Measurements from ENCODE around the gene MAP2. TPM values are rescaled to one million over a fixed set of nuclear protein-coding genes. Genes with fewer than 3 reads are reported as not detected.

MAP2 gene
- total and polyA plus RNA-seq, 2 experiments from 2014 or later = 2.9 to 4.4 TPM

GRCh38 chr2:209533391-209533790 lies 109.5 kb downstream of the MAP2 start (continued):
- TF ChIP-seq STAT1 (IDR thresholded peaks at IDR 0.05; ENCODE audit: unreplicated experiment) = no peak
- TF ChIP-seq REST (IDR thresholded peaks at IDR 0.05; ENCODE audit: unreplicated experiment) = no peak
- TF ChIP-seq NANOG (IDR thresholded peaks at IDR 0.05; ENCODE audit: borderline replicate concordance) = no peak
- no peak for TF ChIP-seq EZH2phosphoT487 (IDR thresholded peaks at IDR 0.05; ENCODE audit: unreplicated experiment)
- no peak for TF ChIP-seq JUNB (IDR thresholded peaks at IDR 0.05; ENCODE audit: unreplicated experiment)
- TF ChIP-seq ZNF114 (CRISPR knock-in tag; IDR thresholded peaks at IDR 0.05) = no peak
- no peak for TF ChIP-seq CREB1 (CRISPR knock-in tag; IDR thresholded peaks at IDR 0.05; ENCODE audit: low read depth)
- no peak for TF ChIP-seq CTCF (conservative IDR thresholded peaks at IDR 0.05; ENCODE audit: low read depth in 2 of 2)

- Histone ChIP-seq H2AFZ (no peak overlapping the region), H4K20me1 (replicated peaks; ENCODE audit: insufficient read depth) (no peaks in the 10 kb centered on the region), H3F3A (replicated peaks; ENCODE audit: low read depth) (no peaks in the 10 kb centered on the region), H3K4me1 (ENCODE audit: insufficient read depth) (no peaks in the 10 kb centered on the region), H3K9me2 (ENCODE audit: insufficient read depth) (no peaks in the 10 kb centered on the region), H3K27me3 (ENCODE audit: insufficient read depth) (no peaks in the 10 kb centered on the region), H3K36me3 (ENCODE audit: insufficient read depth) (no peaks in the 10 kb centered on the region), H3K4me2 (no peak overlapping the region), H3K27ac (ENCODE audit: low read depth) (no peak overlapping the region), H3K79me2 (replicated peaks; ENCODE audit: insufficient read depth) (no peaks in the 10 kb centered on the region), H3K4me3 (no peak overlapping the region)
- ATAC-seq (no peak), DNase-seq (ENCODE audit: low spot score) (no peak)
- Mint-ChIP-seq H3K4me3 (no peak overlapping the region), H3K27me3 (ENCODE audit: insufficient read depth, low read depth, poor library complexity) (no peaks in the 10 kb centered on the region), H3K36me3 (ENCODE audit: low read depth) (no peaks in the 10 kb centered on the region), H3K27ac (no peak overlapping the region), H3K4me1 (no peaks in the 10 kb centered on the region), H3K9me3 (no peaks in the 10 kb centered on the region)
- TF ChIP-seq REST (IDR thresholded peaks at IDR 0.05; ENCODE audit: unreplicated experiment) (no peak), EZH2 (IDR thresholded peaks at IDR 0.05; ENCODE audit: low read depth, unreplicated experiment) (no peak), ZNF114 (CRISPR knock-in tag; IDR thresholded peaks at IDR 0.05) (no peak), CTCF (conservative IDR thresholded peaks at IDR 0.05; ENCODE audit: low read depth in 2 of 2) (no peak), POLR2AphosphoS5 (IDR thresholded peaks at IDR 0.05; ENCODE audit: low read depth) (no peak), JUNB (IDR thresholded peaks at IDR 0.05; ENCODE audit: unreplicated experiment) (no peak), NANOG (IDR thresholded peaks at IDR 0.05; ENCODE audit: borderline replicate concordance) (no peak), STAT1 (IDR thresholded peaks at IDR 0.05; ENCODE audit: unreplicated experiment) (no peak), CREB1 (CRISPR knock-in tag; IDR thresholded peaks at IDR 0.05; ENCODE audit: low read depth) (no peak)
Measured at GRCh38 chr2:209534228-209534627, 110.4 kb downstream of the MAP2 start.

Measured in GM23338 (cell line).